ENCODE data around the gene NTNG1.
"Not testable (repeated sequence)": the region's sequence is repeated elsewhere in the genome, so short reads cannot be mapped to it uniquely, and the experiment has no call there.

Gene NTNG1

DNA sequence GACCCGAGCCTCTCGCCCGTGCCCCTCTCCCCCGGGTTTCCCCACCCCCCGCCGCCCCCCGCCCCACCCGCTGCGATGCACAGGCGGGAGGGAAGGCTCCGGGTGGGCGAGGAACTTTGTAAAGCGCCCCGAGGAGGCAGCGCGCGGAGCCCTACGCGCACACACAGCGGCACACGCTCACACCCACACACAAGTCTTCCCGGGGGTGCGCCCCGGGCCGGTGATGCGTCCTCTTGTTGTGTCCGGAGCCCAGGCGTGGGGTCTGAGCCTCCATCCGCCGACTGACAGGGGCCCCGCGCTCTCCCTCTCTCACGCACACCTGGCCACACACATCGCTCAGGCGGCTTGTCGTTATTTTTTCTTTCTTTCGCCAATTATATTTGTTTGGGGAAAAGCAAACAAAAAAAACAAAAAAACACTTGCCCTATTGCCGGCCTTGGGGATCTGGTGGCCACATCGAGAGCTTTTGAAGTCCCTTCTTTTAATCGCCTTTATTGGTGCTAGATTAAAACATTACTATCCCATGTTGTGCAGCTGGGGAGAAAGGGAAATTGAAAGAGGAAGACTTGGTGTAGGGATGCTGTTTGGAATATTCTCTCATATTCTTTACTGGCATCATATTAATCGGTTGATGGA, 770 bp downstream of the NTNG1 start:
- Histone ChIP-seq H3K27ac (peak overlapping the region in 3 of 21 experiments; percentile 2 to 66 (median 36)), H3K4me3 (peak overlapping the region; percentile 32 to 64 (median 41))

DNA sequence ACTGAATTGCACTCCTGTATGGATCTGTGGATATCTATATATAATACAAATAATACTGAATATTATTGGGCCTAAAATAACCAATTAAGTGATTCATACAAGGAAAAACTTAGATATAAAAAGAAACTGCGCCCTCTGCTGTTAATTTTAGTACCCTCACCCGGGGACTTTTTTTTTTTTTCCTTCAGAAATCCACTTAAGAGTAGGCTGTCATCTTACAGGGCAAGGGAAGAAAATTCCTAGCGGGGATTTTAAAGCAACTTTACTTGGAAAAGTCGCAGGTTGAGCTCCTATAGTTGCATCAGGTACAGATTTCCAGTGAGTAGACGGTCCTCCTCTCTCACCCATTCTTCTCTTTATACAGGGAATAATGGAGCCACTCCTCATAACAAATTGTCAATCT, 1.3 kb downstream of the NTNG1 start:
- Histone ChIP-seq H3K4me3 (peak overlapping the region in 6 of 7 experiments; percentile 34 to 64 (median 44)), H3K27ac (no peak overlapping the region)

DNA sequence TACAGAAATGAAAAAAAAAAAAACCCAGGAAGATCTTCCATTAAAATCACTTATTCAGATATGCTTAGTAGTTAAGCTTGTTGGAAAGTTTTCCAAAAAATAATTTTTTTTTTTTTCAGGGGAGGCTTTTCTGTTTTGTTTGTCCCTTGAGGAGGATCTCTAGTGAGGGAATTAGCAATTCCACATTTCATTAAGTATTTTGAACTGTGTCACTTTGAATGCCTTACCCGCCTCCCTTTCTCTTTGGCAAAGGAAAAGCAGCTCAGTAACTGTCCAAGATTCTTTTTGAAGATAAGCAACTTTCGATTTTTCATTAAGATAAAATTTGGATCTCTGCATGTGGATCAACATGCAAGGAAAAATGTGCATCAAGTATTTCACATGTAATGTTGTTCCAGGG, 1.8 kb downstream of the NTNG1 start:
- H3K27ac ChIP-seq: no peak overlapping the region
- H3K4me3 ChIP-seq: no peak overlapping the region

DNA sequence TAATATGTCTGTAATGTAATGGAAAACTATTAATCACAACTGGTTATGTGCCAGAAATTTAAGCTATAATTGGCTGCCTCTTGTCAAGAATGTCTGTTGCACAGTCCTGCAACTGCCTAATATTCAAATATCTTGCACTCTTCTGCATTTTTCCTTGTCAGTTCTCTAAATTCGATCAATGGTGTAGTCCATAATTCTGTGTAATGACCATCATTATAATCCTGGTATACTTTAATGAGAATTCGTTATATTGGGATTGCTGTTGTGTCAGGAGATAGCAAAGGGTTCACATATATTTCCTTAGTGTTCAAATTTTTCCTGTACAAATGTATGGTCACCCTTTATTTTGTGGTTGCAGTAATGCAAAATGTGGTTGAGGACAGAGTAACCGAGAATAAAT, 4.8 kb downstream of the NTNG1 start:
- no peak overlapping the region for H3K27ac ChIP-seq
- no peak overlapping the region for H3K4me3 ChIP-seq

DNA sequence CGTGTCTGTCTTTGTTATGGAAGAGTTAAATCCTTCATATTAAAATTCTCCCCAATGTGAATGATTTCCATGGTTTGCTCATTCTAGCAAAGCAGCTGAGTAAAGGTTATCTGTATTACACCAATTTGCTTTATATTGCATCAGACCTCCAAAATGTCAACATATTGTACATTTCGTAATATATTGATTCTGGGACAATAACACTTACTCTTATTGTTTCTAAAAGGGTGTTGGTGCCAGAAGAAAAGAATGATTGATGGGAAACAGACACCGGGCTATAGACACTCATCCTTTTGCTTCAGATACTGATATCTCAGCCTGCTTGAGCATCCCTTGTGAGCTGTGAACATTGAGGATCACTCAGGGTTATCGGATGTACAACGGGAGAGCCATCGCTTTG, 7.0 kb downstream of the NTNG1 start:
- H3K4me3 ChIP-seq: no peak overlapping the region
- H3K27ac ChIP-seq: no peak overlapping the region

DNA sequence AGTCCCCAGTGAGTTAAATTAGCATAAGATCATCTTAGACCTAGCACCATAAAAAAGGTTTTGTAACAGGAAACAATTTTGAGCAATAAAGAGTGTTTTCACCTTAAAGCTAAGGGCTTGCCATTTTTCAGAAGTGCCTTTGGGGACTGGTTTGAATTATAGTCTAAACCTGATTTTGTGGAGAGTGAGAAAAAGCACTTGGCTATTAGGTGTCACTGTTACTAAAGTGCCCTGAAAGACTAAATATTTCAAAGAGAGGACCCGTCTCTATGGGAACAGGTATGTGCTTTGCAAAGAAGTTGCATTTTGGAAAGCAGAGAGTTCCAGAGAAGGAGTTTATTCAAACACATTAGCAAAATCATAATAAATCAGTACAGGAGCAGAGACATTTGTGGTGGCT, 9.1 kb downstream of the NTNG1 start:
- no peak overlapping the region for H3K27ac ChIP-seq
- H3K4me3 ChIP-seq: no peak overlapping the region

DNA sequence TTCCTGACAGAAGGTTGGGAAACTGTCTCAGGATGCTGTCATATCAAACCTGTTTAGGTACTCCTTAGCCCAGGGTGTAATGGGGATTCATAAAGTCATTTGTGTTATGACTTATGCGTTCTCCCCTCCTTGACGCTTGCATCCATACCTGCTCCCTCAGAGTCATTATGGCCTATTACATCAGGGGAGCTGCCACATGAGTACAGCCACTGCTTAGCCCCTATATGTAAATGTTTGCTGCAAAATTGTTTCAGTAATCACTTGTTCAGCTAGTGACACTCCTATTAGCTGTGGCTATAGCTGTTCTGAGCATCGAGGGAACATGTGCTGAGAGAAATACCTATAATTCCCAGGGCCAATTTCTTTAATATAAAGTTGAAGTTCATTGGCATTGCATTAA, 10.5 kb downstream of the NTNG1 start:
- Histone ChIP-seq H3K27ac (no peak overlapping the region), H3K4me3 (no peak overlapping the region)

DNA sequence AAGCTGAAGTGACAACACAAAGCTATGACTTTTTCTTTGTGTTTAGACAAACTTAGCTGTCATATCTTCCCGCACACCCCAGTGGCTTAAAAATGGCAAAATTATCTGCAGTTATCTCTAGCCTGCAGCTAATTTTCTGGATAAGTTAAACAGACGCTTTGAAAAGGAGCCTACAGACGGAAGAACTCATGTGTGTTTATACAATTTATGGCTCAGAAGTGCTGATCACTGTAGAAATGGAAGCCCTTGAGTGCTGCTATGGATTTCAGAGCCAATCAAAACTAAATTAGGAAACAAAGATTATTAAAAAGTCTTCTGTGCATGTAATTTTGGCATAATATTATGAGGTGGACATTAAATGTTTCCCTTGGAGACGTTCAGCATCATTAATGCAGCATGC, 11.6 kb downstream of the NTNG1 start:
- no peak overlapping the region for H3K27ac ChIP-seq
- no peak overlapping the region for H3K4me3 ChIP-seq

DNA sequence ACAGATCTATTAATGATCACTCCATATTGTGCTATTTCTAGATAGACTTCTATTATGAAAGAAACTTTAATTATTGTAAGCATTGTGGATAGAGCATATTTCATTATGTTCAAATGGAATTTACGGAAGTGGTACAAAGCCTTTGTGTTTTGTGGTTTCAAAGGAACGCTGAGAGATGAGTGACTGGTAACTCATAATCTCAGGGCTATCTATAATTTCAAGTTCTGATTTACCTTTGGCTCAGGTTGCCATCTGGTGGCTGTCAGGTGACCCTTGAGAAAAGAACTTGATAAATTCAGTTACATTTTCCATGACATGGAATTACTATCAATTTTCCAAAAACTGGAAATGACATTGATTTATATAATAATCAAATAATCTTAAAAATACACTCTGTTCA, 12.2 kb downstream of the NTNG1 start:
- Histone ChIP-seq H3K27ac (no peak overlapping the region), H3K4me3 (no peak overlapping the region)

DNA sequence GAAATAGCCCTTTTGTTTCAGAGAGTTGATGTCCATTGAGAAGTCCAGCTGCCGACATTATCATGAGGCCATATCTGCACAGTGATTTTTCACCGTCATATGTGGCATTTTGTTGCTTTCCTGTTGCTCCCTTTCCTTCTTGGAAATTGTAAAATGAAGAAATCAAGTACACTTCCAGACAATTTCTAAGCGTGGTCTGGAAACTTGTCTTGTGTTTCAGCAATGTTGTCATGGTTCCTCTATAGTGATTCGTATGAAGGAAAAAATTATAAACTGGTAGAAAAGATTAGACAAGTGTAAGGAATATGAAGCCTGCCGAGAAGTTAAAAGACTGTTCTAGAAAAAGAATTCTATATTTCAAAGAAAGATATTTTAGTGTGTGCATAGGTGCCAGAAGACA, 17.7 kb downstream of the NTNG1 start:
- H3K4me3 ChIP-seq: no peak overlapping the region
- no peak overlapping the region for H3K27ac ChIP-seq

DNA sequence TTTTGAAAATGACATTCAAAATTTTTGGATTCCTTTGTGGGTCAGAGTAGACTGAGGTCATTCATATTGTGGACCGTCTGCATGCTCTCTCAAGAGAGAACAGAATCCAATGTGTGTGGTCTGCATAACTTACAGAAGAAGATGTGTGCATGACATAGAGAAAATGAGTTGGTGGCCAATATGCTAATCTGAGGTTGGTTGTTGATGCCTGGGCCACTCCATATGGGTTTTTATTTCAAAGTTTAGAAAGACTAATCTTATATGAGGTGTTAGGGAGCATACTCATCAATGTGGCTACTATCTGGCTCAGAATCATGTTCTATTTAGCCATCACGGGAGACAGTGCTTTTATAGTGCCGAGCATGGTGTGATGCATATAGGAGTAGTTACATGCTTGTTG, 18.2 kb downstream of the NTNG1 start:
- Histone ChIP-seq H3K4me3 (no peak overlapping the region), H3K27ac (no peak overlapping the region)

DNA sequence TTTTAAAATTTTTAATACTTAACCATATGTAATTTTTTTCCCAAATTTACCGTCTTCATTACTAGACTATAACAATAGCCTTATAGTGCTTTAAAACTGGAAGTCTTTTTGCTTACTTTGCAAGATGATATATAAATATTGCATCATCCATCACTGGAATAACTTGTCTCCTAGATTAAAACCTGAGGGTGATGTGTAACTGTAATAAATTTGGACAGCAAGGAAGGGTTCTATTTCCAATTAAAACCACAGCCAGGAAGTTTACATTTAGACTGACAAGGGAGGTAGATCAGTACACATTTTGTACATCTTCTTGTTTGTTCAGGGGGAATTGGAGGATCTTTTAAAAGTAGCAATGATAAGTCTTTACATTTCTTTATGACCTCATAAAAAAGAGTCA, 21.9 kb downstream of the NTNG1 start:
- Histone ChIP-seq H3K4me3 (no peak overlapping the region), H3K27ac (no peak overlapping the region)

DNA sequence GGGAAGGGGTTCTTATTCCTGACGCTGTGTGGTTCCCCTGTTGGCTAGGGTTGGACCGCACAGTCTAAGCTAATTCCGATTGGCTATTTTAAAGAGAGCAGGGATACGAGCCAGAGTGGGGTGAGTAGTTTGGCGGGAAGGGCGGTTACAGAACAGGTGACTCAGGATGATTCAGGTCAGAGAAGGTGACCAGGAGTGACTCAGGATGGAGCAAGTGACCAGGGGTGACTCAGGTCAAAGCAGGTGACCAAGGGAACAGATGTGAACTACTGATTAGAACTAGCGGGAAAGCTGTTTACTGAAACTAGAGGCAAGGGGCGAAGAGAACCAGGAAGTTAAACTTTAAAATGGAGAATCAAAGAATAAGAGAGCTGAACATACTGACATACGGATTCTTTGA, 24.1 kb downstream of the NTNG1 start:
- not testable (repeated sequence) for H3K4me3 ChIP-seq, H3K27ac ChIP-seq

DNA sequence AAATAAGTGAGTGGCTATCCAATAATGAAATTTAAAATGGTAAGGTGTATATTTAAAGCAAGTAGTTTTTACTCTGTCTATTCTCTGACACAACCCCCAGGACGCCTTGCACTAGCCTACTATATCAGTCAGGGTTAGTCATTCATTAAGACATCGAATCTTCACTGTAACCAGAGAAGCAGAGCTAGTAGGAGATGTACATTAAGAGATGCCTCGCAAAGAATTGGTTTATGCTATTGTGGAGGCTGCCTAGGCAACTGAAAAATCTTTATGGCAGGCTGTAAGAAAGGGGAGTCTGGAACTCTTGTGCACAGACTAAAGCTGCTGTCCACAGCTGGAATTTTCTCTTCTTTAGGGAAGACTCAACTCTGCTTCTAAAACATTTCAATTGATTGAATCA, 28.8 kb downstream of the NTNG1 start:
- Histone ChIP-seq H3K27ac (no peak overlapping the region), H3K4me3 (no peak overlapping the region)

DNA sequence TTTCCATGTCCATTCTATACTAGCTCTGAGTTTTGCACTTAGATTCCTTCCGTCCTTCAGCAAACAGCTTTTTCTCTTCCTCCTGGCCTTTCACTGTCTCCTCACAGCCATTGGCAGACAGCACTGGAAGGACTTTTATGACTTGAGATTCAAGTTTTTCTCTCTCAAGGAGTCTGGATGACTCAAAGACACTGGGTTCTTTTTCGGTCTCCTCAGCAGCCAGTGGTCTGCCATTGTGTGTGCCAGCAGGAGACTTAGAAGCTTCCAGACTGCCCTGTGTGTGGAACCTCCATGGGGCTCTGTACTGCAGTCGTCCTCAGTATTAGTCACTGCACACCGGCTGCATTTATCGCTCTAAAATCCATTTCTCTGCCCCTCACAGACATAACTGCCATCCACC, 30.5 kb downstream of the NTNG1 start:
- Histone ChIP-seq H3K4me3 (no peak overlapping the region), H3K27ac (no peak overlapping the region)

DNA sequence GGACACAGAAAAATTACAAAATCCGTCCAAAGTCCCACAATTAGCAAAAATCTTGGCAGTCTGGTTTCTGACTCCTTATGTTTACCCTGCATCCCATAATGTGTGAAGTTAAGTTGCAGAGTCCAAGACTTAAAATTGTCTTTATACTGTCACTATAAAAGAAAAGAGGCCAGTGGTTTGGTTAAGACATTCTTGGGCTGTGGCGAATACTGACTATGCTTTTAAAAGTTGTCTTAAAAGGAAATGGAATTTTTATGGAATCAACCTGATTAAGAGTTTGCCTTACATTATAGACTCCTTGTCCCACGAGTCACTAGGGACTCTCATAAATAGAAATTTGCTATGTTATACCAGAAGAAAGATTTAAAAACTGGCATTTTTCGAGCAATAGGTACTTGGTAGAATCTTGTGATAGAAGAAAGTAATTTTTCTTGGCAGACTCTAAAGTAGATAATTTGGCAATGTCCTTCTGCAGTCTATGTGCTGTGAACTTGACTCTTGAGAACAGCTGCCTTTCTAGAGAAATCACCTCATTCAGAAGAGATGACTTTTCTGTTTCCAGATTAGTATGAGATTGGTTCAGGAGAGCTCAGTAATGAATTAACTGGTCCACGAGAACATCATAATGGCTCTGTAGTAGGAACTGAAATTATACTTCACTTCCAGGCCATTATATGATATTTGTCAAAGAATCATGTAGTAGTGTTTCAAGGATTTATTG, 31.8 kb downstream of the NTNG1 start:
- no peak overlapping the region for H3K4me3 ChIP-seq
- H3K27ac ChIP-seq: no peak overlapping the region

DNA sequence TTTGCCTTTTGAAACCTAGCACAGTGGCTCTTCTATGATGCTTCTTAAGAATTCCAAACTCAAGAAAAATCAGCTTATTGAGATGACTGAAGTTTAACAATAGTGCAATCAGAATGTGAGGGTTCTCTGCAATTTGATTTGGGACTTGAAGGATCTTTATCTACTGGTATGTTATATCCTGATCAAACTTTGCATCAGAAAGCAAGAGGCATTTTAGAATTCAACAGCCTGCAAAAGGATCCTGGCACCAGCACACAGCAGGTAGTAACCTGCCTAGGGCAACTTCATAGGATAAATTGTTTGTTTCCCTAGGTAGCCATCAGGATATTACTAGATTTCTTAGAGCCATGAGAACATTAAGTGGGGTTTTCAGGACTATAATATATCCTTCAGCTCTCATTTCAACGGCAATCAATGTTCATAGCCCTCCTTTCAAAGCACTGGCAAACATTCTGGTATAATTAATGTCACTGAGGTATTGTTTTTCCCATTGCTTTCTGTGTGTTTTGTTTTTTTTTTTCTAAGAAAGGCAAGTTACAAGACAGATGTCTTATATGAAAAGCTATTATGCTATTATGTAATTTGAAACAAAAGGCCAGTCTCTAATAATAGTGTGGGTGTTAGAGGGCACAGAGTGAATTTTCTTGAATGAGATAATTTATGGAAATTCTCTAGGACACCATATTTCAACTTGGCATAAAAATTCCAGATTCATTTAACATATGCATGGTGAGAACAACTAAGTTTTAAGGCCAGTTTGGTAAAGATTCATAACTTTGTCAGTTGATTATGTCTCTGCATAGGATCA, 34.5 kb downstream of the NTNG1 start:
- Histone ChIP-seq H3K27ac (no peak overlapping the region), H3K4me3 (no peak overlapping the region)

DNA sequence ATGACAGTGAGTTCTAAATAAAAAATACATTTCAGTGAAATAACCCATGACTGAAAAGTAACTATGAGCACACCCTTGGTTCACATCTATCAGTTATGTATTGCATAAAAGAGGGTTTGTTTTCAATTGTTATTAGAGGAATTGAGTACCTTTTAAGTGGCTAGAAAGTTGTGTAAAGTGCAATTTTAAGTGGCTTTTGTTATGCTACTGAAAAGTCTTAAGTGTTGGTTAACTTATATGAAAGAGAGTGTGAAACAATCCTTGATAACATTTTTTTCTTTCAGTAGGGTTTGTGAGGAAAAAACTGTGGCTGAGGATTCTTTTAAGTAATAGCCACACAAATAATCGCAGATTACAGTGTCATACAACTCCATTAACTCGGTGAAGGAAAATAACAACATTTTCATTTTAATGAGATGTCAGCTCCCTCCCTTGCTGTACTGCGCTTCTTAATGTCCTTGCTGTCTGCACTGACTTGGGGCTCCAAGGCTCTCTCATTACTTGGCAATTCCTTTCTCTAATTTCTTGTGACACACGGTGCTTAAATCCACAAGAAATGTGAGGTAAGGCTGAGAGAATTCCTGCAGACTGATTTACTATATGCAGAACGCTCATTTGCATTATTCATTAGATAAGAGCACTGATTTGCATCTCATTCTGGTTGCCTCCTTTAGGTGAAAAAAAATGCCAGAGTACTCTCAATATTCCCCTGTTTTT, 40.6 kb downstream of the NTNG1 start:
- Histone ChIP-seq H3K27ac (no peak overlapping the region), H3K4me3 (no peak overlapping the region)

DNA sequence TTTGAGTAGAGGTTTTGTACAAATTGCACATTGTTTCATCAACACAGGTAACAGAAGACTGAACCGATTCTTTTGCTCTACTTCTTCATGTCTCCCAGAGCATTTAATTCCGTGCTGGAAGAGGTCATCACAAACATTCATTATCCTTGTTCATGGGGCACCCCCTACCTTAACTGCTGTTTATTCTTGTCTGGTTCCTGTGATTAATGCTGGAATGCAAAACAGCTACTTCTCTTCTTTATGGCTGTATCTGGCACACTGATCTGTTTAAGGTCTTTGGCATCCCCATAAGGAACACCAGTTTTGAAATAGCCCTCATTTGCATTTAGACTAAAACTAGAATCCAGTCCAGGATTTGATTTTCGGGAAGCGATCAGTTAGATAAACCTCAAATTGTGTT, 42.2 kb downstream of the NTNG1 start:
- H3K27ac ChIP-seq: no peak overlapping the region
- no peak overlapping the region for H3K4me3 ChIP-seq

DNA sequence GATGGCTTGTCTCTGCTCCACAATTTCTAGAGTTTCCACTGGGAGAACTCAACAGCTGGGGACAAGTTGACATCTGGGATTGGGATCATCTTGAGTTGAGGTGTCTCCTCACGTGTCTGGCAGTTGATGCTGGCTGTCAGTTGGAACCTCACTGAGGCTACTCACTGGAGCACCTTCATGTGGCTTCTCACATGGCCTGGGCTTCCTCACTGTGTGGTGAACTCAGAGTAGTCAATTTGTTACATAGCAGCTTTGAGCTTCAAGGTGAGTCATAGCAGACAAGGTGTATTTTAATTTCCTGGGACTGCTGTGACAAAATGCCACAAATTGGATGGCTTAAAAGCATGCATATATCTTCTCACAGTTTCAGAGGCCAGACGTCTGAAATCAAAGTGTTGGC, 44.0 kb downstream of the NTNG1 start:
- no peak overlapping the region for H3K27ac ChIP-seq
- H3K4me3 ChIP-seq: no peak overlapping the region
